Esophagus muscularis mucosa (tissue), 4 donors: ENCODE results near the gene ADCY3. TPM values are rescaled to one million over a fixed set of nuclear protein-coding genes. Genes with fewer than 3 reads are reported as not detected.

Experiments used
- DNase-seq: peaks from one replicate; pipeline ENCODE4 v3.0.0-alpha.2; 2017; ENCODE audit errors: extremely low spot score
- H3K27ac ChIP-seq, 4 donors: fragments of 200-600 bp; sonication (generic); replicated peaks in 1 of 4; 1 replicate in 3 of 4; 2 replicates in 1 of 4; pipeline ENCODE4 v1.5.1; 2016 to 2019; ENCODE audit warnings: mild to moderate bottlenecking in 1 of 4
- H3K27me3 ChIP-seq, 4 donors: fragments of 200-600 bp; sonication (generic); one replicate each; pipeline versions ENCODE4 v1.5.1 to v1.6.0; 2016 to 2019
- H3K36me3 ChIP-seq, 4 donors: fragments of 200-600 bp; sonication (generic); one replicate each; pipeline ENCODE4 v1.5.1; 2016 to 2019
- H3K4me1 ChIP-seq, 4 donors: fragments of 200-600 bp; sonication (generic); one replicate each; pipeline ENCODE4 v1.5.1; 2016 to 2019
- H3K4me3 ChIP-seq, 4 donors: fragments of 200-600 bp; sonication (generic); 1 replicate in 2 of 4; 2 replicates in 2 of 4; pipeline ENCODE4 v1.5.1; 2016 to 2019; ENCODE audit warnings: mild to moderate bottlenecking in 4 of 4, moderate library complexity in 1 of 4
- H3K9me3 ChIP-seq, 4 donors: fragments of 200-600 bp; sonication (generic); 1 replicate in 3 of 4; 2 replicates in 1 of 4; pipeline ENCODE4 v1.5.1; 2016 to 2019
- EP300 ChIP-seq: sonication (generic); formaldehyde crosslinking; IDR thresholded peaks from one replicate; pipeline ENCODE4 v1.6.1; 2017; ENCODE audit warnings: antibody characterized with exemption
- POLR2A ChIP-seq: fragments of 450-650 bp; IDR thresholded peaks from one replicate; pipeline ENCODE4 v1.6.1; 2017; ENCODE audit warnings: antibody characterized with exemption, moderate library complexity, mild to moderate bottlenecking, low read depth
- POLR2AphosphoS5 ChIP-seq, 2 donors: sonication (generic); formaldehyde crosslinking; IDR thresholded peaks; one replicate each; pipeline ENCODE4 v1.6.1; 2017; ENCODE audit warnings: antibody characterized with exemption in 2 of 2
- WGBS: methylation state at CpG from one replicate; pipeline ENCODE4 v1.1.5; 2018; 5-methylcytosine and 5-hydroxymethylcytosine counted together
- intact Hi-C: fragments of 100-400 bp; cut with DNase I; formaldehyde crosslinking; loops from one replicate; pipeline ENCODE4 v1.15.1; 2023
- total RNA-seq, 4 donors: library from RNA; depleted of rRNA; stranded (reverse); fragments of >200 nt; gene quantifications; one replicate each; pipeline versions ENCODE4 v1.1.0 to v1.2.1, GENCODE V29; 2016
- TF ChIP-seq, protein P1 (sequence below), 3 experiments: fragments of 200-600 bp in 2 of 3; fragments of 450-650 bp in 1 of 3; sonication (generic) in 2 of 3; IDR thresholded peaks; one replicate each; pipeline ENCODE4 v1.5.1; 2017 to 2019; ENCODE audit warnings: antibody characterized with exemption in 3 of 3, mild to moderate bottlenecking in 2 of 3, moderate library complexity in 1 of 3

ADCY3 gene
- total RNA-seq, 4 donors from 2014 or later = 21.2 to 70.6 (median 53.8) TPM

DNA sequence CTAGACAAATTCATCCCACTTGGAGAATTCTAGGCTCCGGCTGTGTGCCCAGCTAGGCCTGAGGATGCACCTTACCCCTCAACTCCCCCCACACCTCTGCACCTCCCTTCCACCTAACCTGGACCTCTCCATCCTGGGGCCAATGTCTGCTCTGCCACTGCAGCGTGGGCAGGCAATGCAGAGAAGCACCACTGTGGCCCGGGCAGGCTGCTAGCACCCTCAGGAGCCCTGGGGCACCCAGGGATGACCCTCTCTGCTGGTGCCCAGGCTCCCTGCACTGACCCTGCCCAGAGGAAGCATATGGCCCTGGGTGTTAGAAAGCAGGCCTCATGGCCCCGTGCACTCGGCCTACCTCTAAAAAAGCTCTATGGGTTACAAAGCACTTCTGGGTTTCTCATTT lies 49.6 kb downstream of the ADCY3 start:
- Histone ChIP-seq H3K4me3 (no peak overlapping the region), H3K9me3 (no peaks in the 10 kb centered on the region), H3K36me3 (peaks cover 0 to 4% (median 0%) of the 10 kb centered on the region in 4 donors), H3K4me1 (peaks cover 22 to 42% (median 34%) of the 10 kb centered on the region in 4 donors), H3K27ac (no peak overlapping the region), H3K27me3 (no peaks in the 10 kb centered on the region)
- TF ChIP-seq POLR2AphosphoS5 (IDR thresholded peaks at IDR 0.05) (no peak), EP300 (no peak), POLR2A (no peak)
- TF ChIP-seq, protein P1, sequence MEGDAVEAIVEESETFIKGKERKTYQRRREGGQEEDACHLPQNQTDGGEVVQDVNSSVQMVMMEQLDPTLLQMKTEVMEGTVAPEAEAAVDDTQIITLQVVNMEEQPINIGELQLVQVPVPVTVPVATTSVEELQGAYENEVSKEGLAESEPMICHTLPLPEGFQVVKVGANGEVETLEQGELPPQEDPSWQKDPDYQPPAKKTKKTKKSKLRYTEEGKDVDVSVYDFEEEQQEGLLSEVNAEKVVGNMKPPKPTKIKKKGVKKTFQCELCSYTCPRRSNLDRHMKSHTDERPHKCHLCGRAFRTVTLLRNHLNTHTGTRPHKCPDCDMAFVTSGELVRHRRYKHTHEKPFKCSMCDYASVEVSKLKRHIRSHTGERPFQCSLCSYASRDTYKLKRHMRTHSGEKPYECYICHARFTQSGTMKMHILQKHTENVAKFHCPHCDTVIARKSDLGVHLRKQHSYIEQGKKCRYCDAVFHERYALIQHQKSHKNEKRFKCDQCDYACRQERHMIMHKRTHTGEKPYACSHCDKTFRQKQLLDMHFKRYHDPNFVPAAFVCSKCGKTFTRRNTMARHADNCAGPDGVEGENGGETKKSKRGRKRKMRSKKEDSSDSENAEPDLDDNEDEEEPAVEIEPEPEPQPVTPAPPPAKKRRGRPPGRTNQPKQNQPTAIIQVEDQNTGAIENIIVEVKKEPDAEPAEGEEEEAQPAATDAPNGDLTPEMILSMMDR (IDR thresholded peaks at IDR 0.05) = no peak
- intact Hi-C loops = no loop called here
- DNase-seq = no peak
- WGBS = 100% methylated on average over 4 of the region's 5 CpGs

DNA sequence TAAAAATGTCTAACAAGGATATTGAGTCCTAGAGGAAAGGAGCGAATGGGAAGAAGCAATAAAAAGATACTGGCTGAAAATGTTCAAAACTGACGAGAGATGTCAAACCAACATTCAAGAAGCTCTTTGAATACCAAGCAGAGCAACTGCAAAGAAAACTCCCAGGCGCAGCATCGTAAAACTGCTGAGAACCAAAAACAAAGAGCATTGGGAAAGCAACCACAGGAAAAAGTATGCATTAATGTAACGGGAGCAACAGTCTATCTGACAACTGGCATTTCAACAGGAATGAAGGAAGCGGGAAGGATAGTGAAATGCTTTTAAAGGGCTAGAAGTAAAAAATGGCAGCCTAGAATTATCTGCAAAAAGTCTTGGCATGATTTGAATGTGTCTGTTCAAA lies 53.1 kb downstream of the ADCY3 start:
- intact Hi-C loops = no loop called here
- peaks cover 5 to 10% (median 8%) of the 10 kb centered on the region in 4 donors for H3K4me1 ChIP-seq
- WGBS = 93% methylated on average over 6 of the region's 6 CpGs
- DNase-seq = no peak
- no peak overlapping the region for H3K4me3 ChIP-seq
- no peaks in the 10 kb centered on the region for H3K9me3 ChIP-seq
- H3K27me3 ChIP-seq = no peaks in the 10 kb centered on the region
- no peak overlapping the region for H3K27ac ChIP-seq
- no peak for TF ChIP-seq POLR2AphosphoS5 (IDR thresholded peaks at IDR 0.05)
- no peak for TF ChIP-seq EP300
- TF ChIP-seq, protein P1 (IDR thresholded peaks at IDR 0.05) = no peak
- no peak for TF ChIP-seq POLR2A
- H3K36me3 ChIP-seq = peaks cover 0 to 4% (median 0%) of the 10 kb centered on the region in 4 donors

DNA sequence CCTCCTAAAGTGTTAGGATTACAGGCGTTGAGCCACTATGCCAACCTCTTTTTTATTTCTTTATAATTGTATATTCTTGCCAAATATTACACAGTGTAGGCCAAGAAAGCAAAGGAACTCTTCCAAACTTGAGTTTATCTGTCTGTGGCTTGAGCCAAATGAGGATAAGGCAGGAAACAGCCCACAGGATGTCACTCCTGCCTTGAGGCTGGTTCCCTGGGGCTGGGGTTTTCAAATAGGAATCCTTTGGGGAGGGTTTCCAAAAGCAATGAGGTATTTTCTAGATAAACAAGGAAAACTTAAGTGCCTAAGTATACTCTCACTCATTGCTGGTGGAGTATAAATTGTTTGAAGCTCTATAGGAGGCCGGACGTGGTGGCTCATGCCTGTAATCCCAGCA lies 56.4 kb downstream of the ADCY3 start:
- no peaks in the 10 kb centered on the region for H3K36me3 ChIP-seq
- intact Hi-C loops = no loop called here
- peaks cover 0 to 7% (median 3%) of the 10 kb centered on the region in 4 donors for H3K4me1 ChIP-seq
- H3K4me3 ChIP-seq = no peak overlapping the region
- no peaks in the 10 kb centered on the region for H3K27me3 ChIP-seq
- TF ChIP-seq, protein P1 (IDR thresholded peaks at IDR 0.05) = no peak
- H3K27ac ChIP-seq = peak overlapping the region in 1 of 4 donors; percentile 15
- no peaks in the 10 kb centered on the region for H3K9me3 ChIP-seq
- 89% methylated on average over 3 of the region's 3 CpGs for WGBS
- no peak for DNase-seq

- Histone ChIP-seq H3K4me3 (no peak overlapping the region), H3K27ac (peak overlapping the region; percentile 41 to 55 (median 54)), H3K9me3 (no peaks in the 10 kb centered on the region), H3K4me1 (peaks cover 0 to 11% (median 9%) of the 10 kb centered on the region in 4 donors), H3K27me3 (no peaks in the 10 kb centered on the region), H3K36me3 (no peaks in the 10 kb centered on the region)
- 86% methylated on average over 11 of the region's 11 CpGs for WGBS
- TF ChIP-seq, protein P1 (IDR thresholded peaks at IDR 0.05) = no peak
- TF ChIP-seq POLR2AphosphoS5 (IDR thresholded peaks at IDR 0.05) = peak in 1 of 2 donors; percentile 67
- DNase-seq = no peak
- intact Hi-C loops = no loop called here
These were observed 58.5 kb downstream of the ADCY3 start for GRCh38 chr2:24861500-24861899.

GRCh38 chr2:24860631-24861030 lies 59.4 kb downstream of the ADCY3 start:
- TF ChIP-seq POLR2A (no peak), POLR2AphosphoS5 (IDR thresholded peaks at IDR 0.05) (no peak), EP300 (no peak)
- TF ChIP-seq, protein P1 (IDR thresholded peaks at IDR 0.05) = no peak
- Histone ChIP-seq H3K4me3 (no peak overlapping the region), H3K36me3 (no peaks in the 10 kb centered on the region), H3K4me1 (peaks cover 0 to 17% (median 16%) of the 10 kb centered on the region in 4 donors), H3K27ac (peak overlapping the region in 3 of 4 donors; percentile 10 to 37 (median 19)), H3K9me3 (no peaks in the 10 kb centered on the region), H3K27me3 (no peaks in the 10 kb centered on the region)
- DNase-seq = no peak
- intact Hi-C loops = no loop called here
- 96% methylated on average over 7 of the region's 7 CpGs for WGBS
